GM12878 (cell line): ENCODE data around the gene MLKL. TPM values are rescaled to one million over a fixed set of nuclear protein-coding genes. Genes with fewer than 3 reads are reported as not detected.
"Not testable (repeated sequence)": the region's sequence is repeated elsewhere in the genome, so short reads cannot be mapped to it uniquely, and the experiment has no call there.

ENCODE experiments used
- ATAC-seq: fragments of 200-7000 bp; cut with Tn5 transposase; 3 replicates; pipeline ENCODE4 v1.9.1; 2020; ENCODE audit warnings: mild to moderate bottlenecking, moderate library complexity
- BruUV-seq: library from RNA; stranded (reverse); fragments of 400-500 nt; replicated peaks from 2 replicates; lab custom pipeline; 2021; lab: Mats Ljungman, UMichigan
- CTCF ChIA-PET: fragments of 300-600 bp; sonication (Branson Sonifier 250); formaldehyde crosslinking; extraction: SDS; loops from one replicate; lab custom pipeline; 2021; ENCODE audit warnings: inconsistent platforms; lab: Yijun Ruan, JAX
- POLR2A ChIA-PET: fragments of 350-600 bp; formaldehyde crosslinking; extraction: SDS; loops from one replicate; lab custom pipeline; 2021; ENCODE audit warnings: inconsistent platforms; lab: Charles Lee
- RAD21 ChIA-PET: fragments of 300-600 bp; sonication (Branson Sonifier 250); formaldehyde crosslinking; loops from one replicate; lab custom pipeline; 2023; ENCODE audit warnings: antibody characterized with exemption; ENCODE audit not compliant: unreplicated experiment; lab: Charles Lee
- SMC1A ChIA-PET: fragments of 300-600 bp; sonication (Branson Sonifier 250); formaldehyde crosslinking; loops from one replicate; lab custom pipeline; 2023; ENCODE audit not compliant: unreplicated experiment, uncharacterized antibody; lab: Charles Lee
- DNase-seq: peaks from one replicate; pipeline ENCODE4 v3.0.0-alpha.2; 2011; ENCODE audit warnings: low read depth, low spot score
- FAIRE-seq: peaks from 3 replicates; lab custom pipeline; 2011; peaks lifted over from hg19 to GRCh38; lab: Jason Lieb, UNC
- H2AFZ ChIP-seq: 2 replicates; pipeline ENCODE4 v1.6.0; 2011; ENCODE audit warnings: low read depth, low read length, control low read depth; ENCODE audit not compliant: control insufficient read depth
- H3K27ac ChIP-seq: 2 replicates; pipeline ENCODE4 v1.5.1; 2011; ENCODE audit warnings: control low read depth; ENCODE audit not compliant: control insufficient read depth, insufficient read depth
- H3K27me3 ChIP-seq, 2 experiments: replicated peaks in 1 of 2; 2 replicates each; pipeline versions ENCODE4 v1.6.0 to v1.6.1; 2011; ENCODE audit warnings: low read length in 1 of 2; ENCODE audit not compliant: control insufficient read depth in 2 of 2, insufficient read depth in 2 of 2
- H3K36me3 ChIP-seq, 2 experiments: 2 replicates each; pipeline ENCODE4 v1.5.1; 2011; ENCODE audit warnings: low read length in 1 of 2; ENCODE audit not compliant: control insufficient read depth in 2 of 2, insufficient read depth in 2 of 2
- H3K4me1 ChIP-seq: 2 replicates; pipeline ENCODE4 v1.6.1; 2011; ENCODE audit warnings: mild to moderate bottlenecking, low read length, moderate library complexity, mixed read lengths; ENCODE audit not compliant: control insufficient read depth, insufficient read depth
- H3K4me2 ChIP-seq: 2 replicates; pipeline ENCODE4 v1.6.0; 2011; ENCODE audit warnings: control low read depth; ENCODE audit not compliant: control insufficient read depth, insufficient read depth
- H3K4me3 ChIP-seq: fragments of 200-600 bp; sonication (generic); 2 replicates; pipeline ENCODE4 v1.5.1; 2016
- H3K79me2 ChIP-seq: 2 replicates; pipeline ENCODE4 v1.6.0; 2011; ENCODE audit warnings: low read length; ENCODE audit not compliant: control insufficient read depth, insufficient read depth
- H3K9ac ChIP-seq: 2 replicates; pipeline ENCODE4 v1.8.0; 2011; ENCODE audit warnings: low read length, control low read depth, mixed read lengths; ENCODE audit not compliant: control insufficient read depth, insufficient read depth
- H3K9me3 ChIP-seq: replicated peaks from 3 replicates; pipeline ENCODE4 v1.5.1; 2011; ENCODE audit warnings: mild to moderate bottlenecking, low read length; ENCODE audit not compliant: control insufficient read depth, insufficient read depth
- H4K20me1 ChIP-seq: 2 replicates; pipeline ENCODE4 v1.6.0; 2011; ENCODE audit not compliant: control insufficient read depth, insufficient read depth
- HDAC6 ChIP-seq: fragments of 200-600 bp; sonication (generic); IDR thresholded peaks from one replicate; pipeline ENCODE4 v1.8.0; 2017; ENCODE audit warnings: antibody characterized with exemption; ENCODE audit not compliant: unreplicated experiment
- MLLT1 ChIP-seq: fragments of 450-650 bp; IDR thresholded peaks from 2 replicates; pipeline ENCODE4 v1.6.1; 2016; ENCODE audit warnings: mild to moderate bottlenecking
- PAX8 ChIP-seq: fragments of 450-650 bp; IDR thresholded peaks from 2 replicates; pipeline ENCODE4 v1.6.1; 2017; ENCODE audit warnings: mild to moderate bottlenecking, moderate library complexity
- RAD51 ChIP-seq: fragments of 450-650 bp; IDR thresholded peaks from 2 replicates; pipeline ENCODE4 v1.6.1; 2016; ENCODE audit warnings: moderate library complexity, mild to moderate bottlenecking, inconsistent platforms
- SUPT20H ChIP-seq: IDR thresholded peaks from 2 replicates; pipeline ENCODE4 v1.6.1; 2011; ENCODE audit warnings: low read depth, mild to moderate bottlenecking, low read length, moderate library complexity, borderline replicate concordance; ENCODE audit not compliant: control insufficient read depth
- ZNF217 ChIP-seq: fragments of 450-650 bp; IDR thresholded peaks from 2 replicates; pipeline ENCODE4 v1.6.1; 2017; ENCODE audit warnings: antibody characterized with exemption, mild to moderate bottlenecking
- WGBS: methylation state at CpG from one replicate; pipeline ENCODE4 v1.1.6; 2016; ENCODE audit warnings: low lambda C conversion rate; ENCODE audit not compliant: insufficient replicate concordance, insufficient coverage; ENCODE audit errors: missing lambda C conversion rate; 5-methylcytosine and 5-hydroxymethylcytosine counted together
- in situ Hi-C: fragments of 300-500 bp; cut with MboI; formaldehyde crosslinking; loops from 9 replicates; pipeline ENCODE4 v1.14.3; 2018; ENCODE audit warnings: mixed read lengths
- intact Hi-C: fragments of 100-400 bp; cut with micrococcal nuclease; formaldehyde crosslinking; loops from one replicate; pipeline ENCODE4 v1.14.2; 2022; ENCODE audit not compliant: unreplicated experiment
- polyA plus RNA-seq, 11 experiments: library from polyadenylated mRNA; depleted of rRNA in 4 of 11; unstranded in 6 of 11; stranded (reverse) in 5 of 11; fragments of >200 nt; fragmentation: Nextera tagmentation in 4 of 11; fragmentation: Illumina TruSeq in 1 of 11; extraction: Ambion mirVana in 4 of 11; extraction: Trizol in 1 of 11; gene quantifications; 1 replicate in 1 of 11; 2 replicates in 10 of 11; pipeline versions ENCODE4 v1.2.1 to v1.2.3, GENCODE V29; 2011 to 2016; ENCODE audit warnings: inconsistent platforms in 2 of 11, missing spikeins in 2 of 11, low read depth in 1 of 11
- total RNA-seq, 4 experiments: library from RNA; depleted of rRNA in 3 of 4; stranded (reverse); fragments of >200 nt in 3 of 4; fragmentation: Illumina TruSeq in 1 of 4; extraction: Trizol in 1 of 4; gene quantifications; 2 replicates each; pipeline versions ENCODE4 v1.2.1 to v1.2.3, GENCODE V29; 2013 to 2021

Gene MLKL
- total and polyA plus RNA-seq, 10 of the 15 experiments (the other 5 are each of a cell fraction or from before 2014, with no cell fraction given): 3.8 to 14.5 (median 11.2) TPM

- H3K27ac ChIP-seq: no peak overlapping the region
- intact Hi-C loops: no loop called here
- no peak for FAIRE-seq
Measured at GRCh38 chr16:74654536-74655050, 46.1 kb downstream of the MLKL start.

GRCh38 chr16:74652883-74653282 is 47.8 kb downstream of the MLKL start:
- FAIRE-seq, H3K27ac ChIP-seq, H3K9me3 ChIP-seq, DNase-seq, POLR2A ChIA-PET, H3K4me1 ChIP-seq, intact Hi-C loops, BruUV-seq, in situ Hi-C loops, H3K4me2 ChIP-seq, ATAC-seq, H3K4me3 ChIP-seq, H2AFZ ChIP-seq, H3K27me3 ChIP-seq, H4K20me1 ChIP-seq, H3K9ac ChIP-seq: not testable (repeated sequence)
- peaks cover 5 to 42% of the 10 kb centered on the region in 2 experiments for H3K36me3 ChIP-seq
- ChIA-PET RAD21 (interaction anchor here (1.4 kb wide), 1 partner anchor 210 kb away, joined by 5 read pairs; no protein-coding TSS in a partner anchor), CTCF (interaction anchor here (1.8 to 3.3 kb wide), 4 partner anchors 11 to 23 kb away, joined by 12 to 24 read pairs (median 14); partner anchors contain the start of gene RFWD3), SMC1A (interaction anchor here (1.8 kb wide), 1 partner anchor 11 kb away, joined by 6 read pairs; no protein-coding TSS in a partner anchor)
- 52% methylated on average over 2 of the region's 2 CpGs for WGBS
- H3K79me2 ChIP-seq: peaks cover 42% of the 10 kb centered on the region

More at GRCh38 chr16:74654536-74655050, 46.1 kb downstream of the MLKL start:
- Histone ChIP-seq H3K27me3 (no peaks in the 10 kb centered on the region), H3K9me3 (no peaks in the 10 kb centered on the region), H4K20me1 (peaks cover 8% of the 10 kb centered on the region; the same call in 1 of the 2 replicates), H3K79me2 (peaks cover 58% of the 10 kb centered on the region), H3K4me1 (peaks cover 12% of the 10 kb centered on the region; the same call in 1 of the 2 replicates), H3K4me3 (no peak overlapping the region), H3K4me2 (no peak overlapping the region), H3K36me3 (peaks cover 8 to 46% of the 10 kb centered on the region in 2 experiments), H3K9ac (no peak overlapping the region), H2AFZ (no peak overlapping the region)
- TF ChIP-seq HDAC6 (no peak), ZNF217 (no peak), SUPT20H (no peak), PAX8 (no peak), MLLT1 (no peak), RAD51 (no peak)
- DNase-seq (no peak), ATAC-seq (no peak)
- SMC1A ChIA-PET: interaction anchor here (0.9 to 1.5 kb wide), 3 partner anchors 9 to 22 kb away, joined by 3 to 7 read pairs (median 3); no protein-coding TSS in a partner anchor
- in situ Hi-C loops: no loop called here
- 100% methylated on average over 3 of the region's 3 CpGs for WGBS
- POLR2A ChIA-PET: interaction anchor here (0.6 to 1.7 kb wide), 4 partner anchors 8 to 82 kb away, joined by 3 to 9 read pairs (median 3); partner anchors contain the start of gene RFWD3
- CTCF ChIA-PET: interaction anchor here (1.4 kb wide), 1 partner anchor 46 kb away, joined by 4 read pairs; the partner anchor contains the start of gene MLKL
- RAD21 ChIA-PET: no interaction called here
- BruUV-seq: no TSS peak
